ENCODE results near the gene MRI1. TPM values are rescaled to one million over a fixed set of nuclear protein-coding genes. Genes with fewer than 3 reads are reported as not detected.
"Not testable (repeated sequence)": the region's sequence is repeated elsewhere in the genome, so short reads cannot be mapped to it uniquely, and the experiment has no call there.

The MRI1 gene
- total RNA-seq, 1 donor from 2014 or later: 41.6 TPM

DNA sequence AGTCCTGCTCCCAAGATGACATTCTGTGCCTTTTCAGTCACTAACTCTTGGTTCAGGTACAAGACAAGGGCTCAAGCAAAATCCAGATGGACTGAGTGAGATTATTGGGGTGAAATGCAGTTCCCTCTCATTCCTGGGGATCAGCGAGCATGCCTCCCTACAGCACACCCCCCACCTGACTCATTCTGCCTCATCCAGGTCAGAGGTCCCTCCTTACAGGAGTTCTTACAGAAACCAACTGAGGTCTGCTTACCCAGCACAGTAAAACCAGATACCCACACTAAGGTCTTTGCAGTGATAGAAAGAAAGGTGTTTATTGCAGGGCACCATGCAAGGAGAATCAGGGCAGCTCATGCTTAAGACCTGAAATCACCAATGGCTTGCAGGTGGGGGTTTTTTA lies 21.6 kb upstream of the MRI1 start:
- intact Hi-C loops (cut with micrococcal nuclease): no loop called here
- no peak overlapping the region for H3K27ac Mint-ChIP-seq
- H3K9me3 Mint-ChIP-seq: no peaks in the 10 kb centered on the region
- no peaks in the 10 kb centered on the region for H3K4me1 Mint-ChIP-seq (ENCODE audit: low read depth)
- H3K36me3 Mint-ChIP-seq (ENCODE audit: low read depth): no peaks in the 10 kb centered on the region
- no peak for DNase-seq (ENCODE audit: low spot score)
- H3K27me3 Mint-ChIP-seq (ENCODE audit: low read depth): no peaks in the 10 kb centered on the region
- no peak overlapping the region for H3K4me3 Mint-ChIP-seq (ENCODE audit: low read depth)

DNA sequence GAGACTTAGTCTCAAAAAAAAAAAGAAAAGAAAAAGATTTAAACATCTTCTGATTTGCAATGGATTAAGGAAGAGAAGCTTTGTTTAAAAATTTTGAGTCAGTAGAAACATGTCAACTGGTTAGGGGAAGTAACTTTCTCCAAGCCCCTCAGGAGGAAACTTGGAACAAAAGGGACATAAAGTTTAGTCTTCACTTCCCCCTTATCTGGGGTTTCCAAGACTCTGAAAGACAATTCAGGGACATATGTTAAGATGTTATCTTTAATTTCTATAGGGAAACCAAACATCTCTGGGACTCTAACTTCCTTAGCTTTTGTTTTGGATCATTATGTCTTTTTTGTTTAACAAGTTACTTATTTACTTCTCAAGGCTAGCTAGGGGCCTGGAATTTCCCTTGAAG lies 20.1 kb upstream of the MRI1 start:
- Mint-ChIP-seq H3K4me1 (ENCODE audit: low read depth) (peaks cover 5% of the 10 kb centered on the region), H3K27ac (no peak overlapping the region), H3K36me3 (ENCODE audit: low read depth) (no peaks in the 10 kb centered on the region), H3K27me3 (ENCODE audit: low read depth) (no peaks in the 10 kb centered on the region), H3K4me3 (ENCODE audit: low read depth) (no peak overlapping the region), H3K9me3 (no peaks in the 10 kb centered on the region)
- no peak for DNase-seq (ENCODE audit: low spot score)
- intact Hi-C loops (cut with micrococcal nuclease): no loop called here

- H3K27me3 Mint-ChIP-seq (ENCODE audit: low read depth): no peaks in the 10 kb centered on the region
- peak overlapping the region; percentile 87 for H3K4me3 Mint-ChIP-seq (ENCODE audit: low read depth)
- intact Hi-C loops (cut with micrococcal nuclease): loop anchor here (1.0 to 5.0 kb wide), 2 partner anchors 16 to 540 kb away; no protein-coding TSS in a partner anchor
- no peak for DNase-seq (ENCODE audit: low spot score)
- no peaks in the 10 kb centered on the region for H3K9me3 Mint-ChIP-seq
- peak overlapping the region; percentile 42 for H3K27ac Mint-ChIP-seq
- H3K36me3 Mint-ChIP-seq (ENCODE audit: low read depth): peaks cover 8% of the 10 kb centered on the region
- peaks cover 11% of the 10 kb centered on the region for H3K4me1 Mint-ChIP-seq (ENCODE audit: low read depth)
Observed at GRCh38 chr19:13747098-13747453, 17.2 kb upstream of the MRI1 start.

- H3K4me3 Mint-ChIP-seq (ENCODE audit: low read depth): peak overlapping the region; percentile 87
- intact Hi-C loops (cut with micrococcal nuclease): loop anchor here (5.0 kb wide), 1 partner anchor 541 kb away; no protein-coding TSS in a partner anchor
- peak overlapping the region; percentile 85 for H3K27ac Mint-ChIP-seq
- H3K36me3 Mint-ChIP-seq (ENCODE audit: low read depth): peaks cover 14% of the 10 kb centered on the region
- peaks cover 11% of the 10 kb centered on the region for H3K4me1 Mint-ChIP-seq (ENCODE audit: low read depth)
- no peaks in the 10 kb centered on the region for H3K9me3 Mint-ChIP-seq
- no peaks in the 10 kb centered on the region for H3K27me3 Mint-ChIP-seq (ENCODE audit: low read depth)
- DNase-seq (ENCODE audit: low spot score): no peak
Observed at GRCh38 chr19:13748169-13748828, 16.0 kb upstream of the MRI1 start.

- Mint-ChIP-seq H3K4me1 (ENCODE audit: low read depth) (peaks cover 11% of the 10 kb centered on the region), H3K4me3 (ENCODE audit: low read depth) (no peak overlapping the region), H3K36me3 (ENCODE audit: low read depth) (peaks cover 32% of the 10 kb centered on the region), H3K9me3 (no peaks in the 10 kb centered on the region), H3K27ac (no peak overlapping the region), H3K27me3 (ENCODE audit: low read depth) (no peaks in the 10 kb centered on the region)
- intact Hi-C loops (cut with micrococcal nuclease): no loop called here
- DNase-seq (ENCODE audit: low spot score): no peak
Observed at GRCh38 chr19:13751436-13751835, 12.9 kb upstream of the MRI1 start.

DNA sequence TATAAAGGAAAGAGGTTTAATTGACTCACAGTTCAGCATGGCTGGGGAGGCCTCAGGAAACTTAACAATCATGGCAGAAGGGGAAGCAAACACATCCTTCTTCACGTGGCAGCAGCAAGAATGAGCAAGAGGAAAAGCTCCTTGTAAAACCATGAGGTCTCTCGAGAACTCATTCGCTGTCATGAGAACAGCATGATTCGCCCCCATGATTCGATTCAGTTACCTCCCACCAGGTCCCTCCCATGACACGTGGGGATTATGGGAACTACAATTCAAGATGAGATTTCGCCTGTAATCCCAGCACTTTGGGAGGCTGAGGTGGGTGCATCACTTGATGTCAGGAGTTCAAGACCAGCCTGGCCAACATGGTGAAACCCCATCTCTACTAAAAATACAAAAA lies 10.7 kb upstream of the MRI1 start:
- H3K27me3 Mint-ChIP-seq (ENCODE audit: low read depth); DNase-seq (ENCODE audit: low spot score); intact Hi-C loops (cut with micrococcal nuclease); H3K9me3 Mint-ChIP-seq; H3K4me3 Mint-ChIP-seq (ENCODE audit: low read depth); H3K27ac Mint-ChIP-seq; H3K4me1 Mint-ChIP-seq (ENCODE audit: low read depth): not testable (repeated sequence)
- peaks cover 51% of the 10 kb centered on the region for H3K36me3 Mint-ChIP-seq (ENCODE audit: low read depth)

DNA sequence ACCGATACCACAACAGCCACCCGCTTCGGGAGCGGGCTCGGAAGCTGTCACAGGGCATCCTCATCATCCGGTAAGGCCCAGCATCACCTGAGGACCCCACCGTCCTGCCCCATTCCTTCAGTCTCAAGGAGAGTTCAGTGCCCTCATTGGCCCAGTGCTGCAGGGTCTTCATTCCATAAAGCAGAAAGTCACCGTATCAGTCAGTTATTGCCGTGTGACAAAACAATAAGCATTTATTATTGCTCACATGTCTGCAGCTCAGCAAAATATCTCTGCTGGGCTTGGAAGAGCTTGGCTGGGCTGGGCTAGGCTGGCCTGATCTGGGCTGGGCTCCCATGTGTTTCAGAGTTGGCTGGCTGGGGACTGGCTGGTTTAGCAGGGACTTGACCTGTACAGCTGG lies 8.1 kb upstream of the MRI1 start:
- intact Hi-C loops (cut with micrococcal nuclease): no loop called here
- no peak overlapping the region for H3K4me3 Mint-ChIP-seq (ENCODE audit: low read depth)
- H3K36me3 Mint-ChIP-seq (ENCODE audit: low read depth): peaks cover 57% of the 10 kb centered on the region
- no peaks in the 10 kb centered on the region for H3K4me1 Mint-ChIP-seq (ENCODE audit: low read depth)
- DNase-seq (ENCODE audit: low spot score): no peak
- H3K27ac Mint-ChIP-seq: no peak overlapping the region
- H3K27me3 Mint-ChIP-seq (ENCODE audit: low read depth): no peaks in the 10 kb centered on the region
- no peaks in the 10 kb centered on the region for H3K9me3 Mint-ChIP-seq

DNA sequence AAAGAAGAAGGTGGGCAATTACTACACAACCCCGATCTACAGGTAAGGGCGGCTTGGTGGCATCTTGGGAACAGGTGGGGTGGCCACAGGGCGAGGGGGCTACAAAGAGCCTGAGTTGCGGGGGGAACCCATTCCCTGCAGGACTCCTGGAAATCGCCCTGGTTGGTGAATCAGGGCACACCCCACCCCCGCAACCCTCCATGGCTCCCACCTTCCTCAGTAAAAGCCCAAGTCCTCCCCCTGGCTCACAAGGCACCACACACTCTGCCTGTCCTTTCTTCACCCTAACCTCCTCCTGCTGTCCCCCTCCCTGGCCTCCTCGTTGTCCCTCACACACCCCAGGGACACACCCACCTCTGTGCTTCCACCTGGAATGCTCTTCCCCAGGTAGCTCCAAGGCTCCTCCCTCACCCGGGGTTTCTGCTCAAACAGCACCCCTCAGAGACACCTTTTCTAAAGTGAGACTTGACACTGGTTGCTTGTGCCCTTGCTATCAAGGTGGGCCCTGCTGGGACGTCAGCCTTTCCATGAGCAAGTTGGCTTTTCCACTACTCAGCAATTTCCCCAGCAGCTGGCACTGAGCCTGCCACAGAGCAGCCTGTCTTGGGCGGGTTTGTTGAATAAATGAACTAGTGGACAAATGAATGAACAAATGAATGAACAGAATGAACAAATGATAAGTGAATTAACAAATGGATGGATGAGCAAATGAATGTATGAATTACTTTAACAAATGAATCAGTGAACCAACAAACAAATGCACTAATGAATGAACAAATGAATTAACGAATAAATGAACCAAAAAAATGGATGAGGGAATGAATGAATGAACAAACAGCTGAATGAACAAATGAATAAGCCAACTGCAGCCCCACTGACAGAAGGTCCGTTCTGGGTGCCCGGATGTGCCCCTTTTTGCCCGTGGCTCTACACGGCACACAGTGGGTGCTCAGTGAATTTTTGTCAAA lies 6.2 kb upstream of the MRI1 start:
- Mint-ChIP-seq H3K27ac (no peak overlapping the region), H3K36me3 (ENCODE audit: low read depth) (peaks cover 65% of the 10 kb centered on the region), H3K27me3 (ENCODE audit: low read depth) (no peaks in the 10 kb centered on the region), H3K4me1 (ENCODE audit: low read depth) (no peaks in the 10 kb centered on the region), H3K4me3 (ENCODE audit: low read depth) (no peak overlapping the region), H3K9me3 (no peaks in the 10 kb centered on the region)
- DNase-seq (ENCODE audit: low spot score): no peak
- intact Hi-C loops (cut with micrococcal nuclease): no loop called here

DNA sequence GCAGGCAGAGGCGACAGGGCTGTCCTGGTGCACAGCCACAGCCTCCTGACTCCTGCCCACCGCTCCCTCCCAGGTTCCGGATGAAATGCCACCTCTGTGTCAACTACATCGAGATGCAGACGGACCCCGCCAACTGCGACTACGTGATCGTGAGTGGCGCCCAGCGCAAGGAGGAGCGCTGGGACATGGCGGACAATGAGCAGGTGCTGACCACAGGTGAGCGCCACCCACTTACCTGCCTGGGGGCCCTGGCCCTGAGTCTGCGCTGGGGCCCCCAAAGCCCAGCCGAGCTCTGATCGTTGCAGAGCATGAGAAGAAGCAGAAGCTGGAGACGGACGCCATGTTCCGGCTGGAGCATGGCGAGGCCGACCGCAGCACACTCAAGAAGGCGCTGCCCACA lies 5.5 kb upstream of the MRI1 start:
- intact Hi-C loops (cut with micrococcal nuclease): no loop called here
- H3K36me3 Mint-ChIP-seq (ENCODE audit: low read depth): peaks cover 64% of the 10 kb centered on the region
- peaks cover 3% of the 10 kb centered on the region for H3K4me1 Mint-ChIP-seq (ENCODE audit: low read depth)
- no peaks in the 10 kb centered on the region for H3K27me3 Mint-ChIP-seq (ENCODE audit: low read depth)
- H3K4me3 Mint-ChIP-seq (ENCODE audit: low read depth): no peak overlapping the region
- H3K27ac Mint-ChIP-seq: no peak overlapping the region
- no peaks in the 10 kb centered on the region for H3K9me3 Mint-ChIP-seq
- no peak for DNase-seq (ENCODE audit: low spot score)

- Mint-ChIP-seq H3K9me3 (no peaks in the 10 kb centered on the region), H3K27ac (no peak overlapping the region), H3K4me3 (ENCODE audit: low read depth) (no peak overlapping the region), H3K36me3 (ENCODE audit: low read depth) (peaks cover 58% of the 10 kb centered on the region), H3K4me1 (ENCODE audit: low read depth) (peaks cover 16% of the 10 kb centered on the region), H3K27me3 (ENCODE audit: low read depth) (no peaks in the 10 kb centered on the region)
- DNase-seq (ENCODE audit: low spot score): no peak
- intact Hi-C loops (cut with micrococcal nuclease): no loop called here
Observed at GRCh38 chr19:13761423-13761822, 2.9 kb upstream of the MRI1 start.

DNA sequence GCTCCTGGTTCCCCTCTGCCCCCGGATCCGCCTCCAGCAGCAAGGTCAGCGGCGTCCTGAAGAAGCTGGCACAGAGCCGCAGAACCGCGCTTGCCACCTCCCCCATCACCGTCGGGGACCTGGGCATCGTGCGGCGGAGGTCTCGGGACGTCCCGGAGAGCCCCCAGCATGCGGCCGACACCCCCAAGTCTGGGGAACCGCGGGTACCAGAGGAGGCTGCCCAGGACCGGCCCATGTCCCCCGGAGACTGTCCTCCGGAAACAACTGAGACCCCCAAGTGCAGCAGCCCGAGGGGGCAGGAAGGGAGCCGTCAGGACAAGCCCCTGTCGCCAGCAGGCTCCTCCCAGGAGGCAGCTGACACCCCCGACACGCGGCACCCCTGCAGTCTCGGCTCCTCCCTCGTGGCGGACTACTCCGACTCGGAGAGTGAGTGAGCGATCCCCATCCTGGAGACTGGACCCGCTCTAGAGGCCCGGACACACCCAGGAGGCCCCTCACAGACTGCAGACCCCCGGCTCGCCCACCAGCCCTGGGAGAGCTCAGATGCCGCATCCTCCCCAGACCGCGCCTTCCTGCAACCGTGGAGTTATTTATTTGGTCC lies 1.6 kb upstream of the MRI1 start:
- Mint-ChIP-seq H3K9me3 (no peaks in the 10 kb centered on the region), H3K4me1 (ENCODE audit: low read depth) (peaks cover 16% of the 10 kb centered on the region), H3K4me3 (ENCODE audit: low read depth) (no peak overlapping the region), H3K27ac (no peak overlapping the region), H3K36me3 (ENCODE audit: low read depth) (peaks cover 48% of the 10 kb centered on the region), H3K27me3 (ENCODE audit: low read depth) (no peaks in the 10 kb centered on the region)
- no peak for DNase-seq (ENCODE audit: low spot score)
- intact Hi-C loops (cut with micrococcal nuclease): no loop called here

- peak overlapping the region; percentile 87 for H3K4me3 Mint-ChIP-seq (ENCODE audit: low read depth)
- H3K36me3 Mint-ChIP-seq (ENCODE audit: low read depth): peaks cover 46% of the 10 kb centered on the region
- no peaks in the 10 kb centered on the region for H3K9me3 Mint-ChIP-seq
- no peak for DNase-seq (ENCODE audit: low spot score)
- peak overlapping the region; percentile 43 for H3K27ac Mint-ChIP-seq
- H3K27me3 Mint-ChIP-seq (ENCODE audit: low read depth): no peaks in the 10 kb centered on the region
- H3K4me1 Mint-ChIP-seq (ENCODE audit: low read depth): peaks cover 16% of the 10 kb centered on the region
- intact Hi-C loops (cut with micrococcal nuclease): no loop called here
Observed at GRCh38 chr19:13763265-13763664, 1.1 kb upstream of the MRI1 start.

Data from activated T-helper 2 cell treated with anti-CD3 and anti-CD28 coated beads, Interferon-gamma antibody, Interleukin-2, Interleukin-4, amounts not matched to agents 10 μg/mL and 5 μg/mL and 100 μg/mL, durations not matched to agents 14 hours and 24 hours and 36 hours (primary cell).